A549 (cell line): ENCODE results near the gene CNTN4. TPM values are rescaled to one million over a fixed set of nuclear protein-coding genes. Genes with fewer than 3 reads are reported as not detected.

Experiments
- ATAC-seq, 2 experiments: fragments of 200-7000 bp in 1 of 2; fragments of >200 bp in 1 of 2; cut with Nextera tagmentation in 1 of 2; cut with Tn5 transposase in 1 of 2; 3 replicates each; pipeline versions ENCODE4 v1.8.0 to v1.9.1; 2018 to 2020; ENCODE audit warnings: mild to moderate bottlenecking in 1 of 2, moderate library complexity in 1 of 2
- CTCF ChIA-PET: fragments of 300-600 bp; sonication (Branson Sonifier 250); formaldehyde crosslinking; extraction: SDS; loops from one replicate; lab custom pipeline; 2021; ENCODE audit warnings: antibody characterized with exemption, inconsistent platforms; lab: Yijun Ruan, JAX
- POLR2A ChIA-PET: fragments of 350-600 bp; formaldehyde crosslinking; extraction: SDS; loops from one replicate; lab custom pipeline; 2021; ENCODE audit warnings: antibody characterized with exemption, inconsistent platforms; lab: Yijun Ruan, JAX
- DNase-seq, 2 experiments: peaks; one replicate each; pipeline versions ENCODE4 v3.0.0 to v3.0.0-alpha.2; 2011 to 2016; ENCODE audit warnings: low read depth in 1 of 2, low spot score in 1 of 2
- FAIRE-seq: peaks from 2 replicates; lab custom pipeline; 2011; peaks lifted over from hg19 to GRCh38; lab: Jason Lieb, UNC
- H3K27ac ChIP-seq, 2 experiments: fragments of >200 bp; sonication (Bioruptor Twin); formaldehyde crosslinking; 3 replicates each; pipeline ENCODE4 v1.5.1; 2016 to 2017
- H3K4me1 ChIP-seq: fragments of >200 bp; sonication (Bioruptor Twin); formaldehyde crosslinking; 3 replicates; pipeline ENCODE4 v1.6.1; 2016
- H3K4me2 ChIP-seq: fragments of >200 bp; sonication (Bioruptor Twin); formaldehyde crosslinking; 3 replicates; pipeline ENCODE4 v1.6.1; 2016
- H3K4me3 ChIP-seq: fragments of >200 bp; sonication (Bioruptor Twin); formaldehyde crosslinking; 3 replicates; pipeline ENCODE4 v1.5.1; 2016
- H3K9me3 ChIP-seq: fragments of >200 bp; sonication (Bioruptor Twin); formaldehyde crosslinking; 3 replicates; pipeline ENCODE4 v1.6.1; 2016
- CBX8 ChIP-seq: fragments of 200-600 bp; sonication (generic); IDR thresholded peaks from 2 replicates; pipeline ENCODE4 v1.6.1; 2016
- CEBPB ChIP-seq, 2 experiments: fragments of >200 bp in 1 of 2; sonication (Bioruptor Twin) in 1 of 2; formaldehyde crosslinking in 1 of 2; IDR thresholded peaks; 2 replicates each; pipeline ENCODE4 v1.6.1; 2012 to 2016
- EHF ChIP-seq: fragments of 250-450 bp; sonication (Bioruptor Pico); IDR thresholded peaks from 2 replicates; pipeline ENCODE4 v1.5.0; 2020; ENCODE audit warnings: mild to moderate bottlenecking
- EP300 ChIP-seq, 2 experiments: fragments of >200 bp; sonication (Bioruptor Twin); formaldehyde crosslinking; IDR thresholded peaks; 2 replicates in 1 of 2; 3 replicates in 1 of 2; pipeline ENCODE4 v1.6.1; 2016 to 2017
- FOXS1 ChIP-seq: fragments of 250-450 bp; sonication (Bioruptor Pico); IDR thresholded peaks from 2 replicates; pipeline ENCODE4 v1.5.0; 2020; ENCODE audit warnings: mild to moderate bottlenecking, moderate library complexity
- GATA3 ChIP-seq: IDR thresholded peaks from 2 replicates; pipeline ENCODE4 v1.6.1; 2012; ENCODE audit warnings: borderline replicate concordance
- HDAC2 ChIP-seq: fragments of 200-600 bp; sonication (generic); IDR thresholded peaks from 2 replicates; pipeline ENCODE4 v1.6.1; 2016
- HEYL ChIP-seq: fragments of 250-450 bp; sonication (Bioruptor Pico); IDR thresholded peaks from 2 replicates; pipeline ENCODE4 v1.8.0; 2021; ENCODE audit warnings: mild to moderate bottlenecking, moderate library complexity
- HOXB5 ChIP-seq: fragments of 250-450 bp; sonication (Bioruptor Pico); IDR thresholded peaks from 2 replicates; pipeline ENCODE4 v1.5.0; 2020; ENCODE audit warnings: mild to moderate bottlenecking, moderate library complexity
- MAZ ChIP-seq: fragments of 150-350 bp; IDR thresholded peaks from 2 replicates; pipeline ENCODE4 v1.6.1; 2014; ENCODE audit warnings: antibody characterized with exemption, low read depth, low read length, borderline replicate concordance
- NFE2L2 ChIP-seq: fragments of 150-350 bp; conservative IDR thresholded peaks from 2 replicates; pipeline ENCODE4 v1.6.1; 2014; ENCODE audit warnings: low read length
- NPAS2 ChIP-seq: fragments of 250-450 bp; sonication (Bioruptor Pico); IDR thresholded peaks from 2 replicates; pipeline ENCODE4 v1.8.0; 2022; ENCODE audit warnings: mild to moderate bottlenecking, moderate library complexity, borderline replicate concordance
- NR3C1 ChIP-seq: fragments of >200 bp; sonication (Bioruptor Twin); formaldehyde crosslinking; IDR thresholded peaks from 3 replicates; pipeline ENCODE4 v1.6.1; 2017
- PHF8 ChIP-seq: fragments of 200-600 bp; sonication (generic); IDR thresholded peaks from 2 replicates; pipeline ENCODE4 v1.6.1; 2016; ENCODE audit warnings: low read depth, mild to moderate bottlenecking, antibody characterized with exemption, moderate library complexity, borderline replicate concordance
- RAD21 ChIP-seq, 2 experiments: fragments of >200 bp in 1 of 2; sonication (Bioruptor Twin) in 1 of 2; formaldehyde crosslinking in 1 of 2; IDR thresholded peaks in 1 of 2; conservative IDR thresholded peaks in 1 of 2; 2 replicates in 1 of 2; 3 replicates in 1 of 2; pipeline ENCODE4 v1.6.1; 2012 to 2018; ENCODE audit warnings: inconsistent platforms in 1 of 2
- RARB ChIP-seq: fragments of 250-450 bp; sonication (Bioruptor Pico); IDR thresholded peaks from 2 replicates; pipeline ENCODE4 v1.8.0; 2021; ENCODE audit warnings: mild to moderate bottlenecking, moderate library complexity
- RFX5 ChIP-seq: fragments of 450-650 bp; IDR thresholded peaks from 2 replicates; pipeline ENCODE4 v1.7.1; 2014; ENCODE audit warnings: antibody characterized with exemption, mild to moderate bottlenecking, moderate library complexity
- WGBS: methylation state at CpG from one replicate; pipeline ENCODE4 v1.1.6; 2017; ENCODE audit errors: missing lambda C conversion rate; 5-methylcytosine and 5-hydroxymethylcytosine counted together
- polyA plus RNA-seq, 4 experiments: library from polyadenylated mRNA; depleted of rRNA in 3 of 4; stranded (reverse); fragments of >200 nt; fragmentation: RNase III in 1 of 4; extraction: RNeasy Plus Mini Kit Qiagen cat#74134 plus additional on column Dnase treatment in 1 of 4; gene quantifications; 2 replicates in 3 of 4; 3 replicates in 1 of 4; pipeline ENCODE4 v1.2.3, GENCODE V29; 2011 to 2017
- TF ChIP-seq, protein P1 (sequence below): IDR thresholded peaks from 2 replicates; pipeline ENCODE4 v1.6.1; 2012
- TF ChIP-seq, protein P2 (sequence below): fragments of 200-600 bp; sonication (generic); IDR thresholded peaks from 2 replicates; pipeline ENCODE4 v1.6.1; 2016; ENCODE audit warnings: antibody characterized with exemption, mild to moderate bottlenecking, moderate library complexity
- TF ChIP-seq, protein P3 (sequence below): fragments of 250-450 bp; sonication (Bioruptor Pico); IDR thresholded peaks from 2 replicates; pipeline ENCODE4 v1.5.0; 2020; ENCODE audit warnings: low read depth, mild to moderate bottlenecking, moderate library complexity
- TF ChIP-seq, protein P4 (sequence below): fragments of >200 bp; sonication (Bioruptor Twin); formaldehyde crosslinking; IDR thresholded peaks from 2 replicates; pipeline ENCODE4 v1.6.1; 2016
- TF ChIP-seq, protein P5 (sequence below): fragments of 450-650 bp; IDR thresholded peaks from 2 replicates; pipeline ENCODE4 v1.6.1; 2014; ENCODE audit warnings: antibody characterized with exemption
- TF ChIP-seq, protein P6 (sequence below): fragments of >200 bp; sonication (Bioruptor Twin); formaldehyde crosslinking; IDR thresholded peaks from 3 replicates; pipeline ENCODE4 v1.5.1; 2016
- TF ChIP-seq, protein P7 (sequence below): IDR thresholded peaks from 2 replicates; pipeline ENCODE4 v1.6.1; 2012
- TF ChIP-seq, protein P8 (sequence below): fragments of >200 bp; sonication (Bioruptor Twin); formaldehyde crosslinking; IDR thresholded peaks from 3 replicates; pipeline ENCODE4 v1.6.1; 2016
- TF ChIP-seq, protein P9 (sequence below): IDR thresholded peaks from 2 replicates; pipeline ENCODE4 v1.6.1; 2012; ENCODE audit warnings: low read depth, borderline replicate concordance

Gene CNTN4
- polyA plus RNA-seq, 2 of the 4 experiments (the other 2 are of a cell fraction): 0.03 TPM; not detected in 1

DNA sequence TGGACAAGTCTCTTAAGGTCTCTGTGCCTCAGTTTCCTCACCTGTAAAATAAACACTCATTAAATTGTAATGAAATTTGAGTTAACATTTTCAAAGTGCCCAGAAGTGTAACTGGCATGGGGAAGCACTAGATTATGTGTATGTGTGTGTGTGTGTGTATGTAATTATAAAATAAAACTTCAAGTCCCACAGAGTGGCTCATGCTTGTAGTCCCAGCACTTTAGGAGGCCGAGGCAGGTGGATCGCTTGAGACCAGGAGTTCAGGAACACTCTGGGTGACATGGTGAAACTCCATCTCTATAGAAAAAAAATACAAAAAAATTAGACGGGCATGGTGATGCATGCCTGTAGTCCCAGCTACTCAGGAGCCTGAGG is 608.2 kb downstream of the CNTN4 start:
- CTCF ChIA-PET: no interaction called here
- Histone ChIP-seq H3K9me3 (no peaks in the 10 kb centered on the region), H3K27ac (no peak overlapping the region), H3K4me2 (no peak overlapping the region), H3K4me3 (no peak overlapping the region), H3K4me1 (no peaks in the 10 kb centered on the region)
- 37% methylated on average over 3 of the region's 3 CpGs for WGBS
- POLR2A ChIA-PET: no interaction called here
- ATAC-seq (no peak), FAIRE-seq (no peak), DNase-seq (no peak)
- TF ChIP-seq, protein P1, sequence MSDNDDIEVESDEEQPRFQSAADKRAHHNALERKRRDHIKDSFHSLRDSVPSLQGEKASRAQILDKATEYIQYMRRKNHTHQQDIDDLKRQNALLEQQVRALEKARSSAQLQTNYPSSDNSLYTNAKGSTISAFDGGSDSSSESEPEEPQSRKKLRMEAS: no peak
- no peak for TF ChIP-seq HOXB5
- TF ChIP-seq HEYL (CRISPR knock-in tag): no peak
- TF ChIP-seq RARB (CRISPR knock-in tag): no peak
- no peak for TF ChIP-seq RAD21 (conservative IDR thresholded peaks at IDR 0.05 in 1 of 2, IDR thresholded peaks at IDR 0.05 in 1 of 2)
- TF ChIP-seq CBX8: no peak
- TF ChIP-seq, protein P2, sequence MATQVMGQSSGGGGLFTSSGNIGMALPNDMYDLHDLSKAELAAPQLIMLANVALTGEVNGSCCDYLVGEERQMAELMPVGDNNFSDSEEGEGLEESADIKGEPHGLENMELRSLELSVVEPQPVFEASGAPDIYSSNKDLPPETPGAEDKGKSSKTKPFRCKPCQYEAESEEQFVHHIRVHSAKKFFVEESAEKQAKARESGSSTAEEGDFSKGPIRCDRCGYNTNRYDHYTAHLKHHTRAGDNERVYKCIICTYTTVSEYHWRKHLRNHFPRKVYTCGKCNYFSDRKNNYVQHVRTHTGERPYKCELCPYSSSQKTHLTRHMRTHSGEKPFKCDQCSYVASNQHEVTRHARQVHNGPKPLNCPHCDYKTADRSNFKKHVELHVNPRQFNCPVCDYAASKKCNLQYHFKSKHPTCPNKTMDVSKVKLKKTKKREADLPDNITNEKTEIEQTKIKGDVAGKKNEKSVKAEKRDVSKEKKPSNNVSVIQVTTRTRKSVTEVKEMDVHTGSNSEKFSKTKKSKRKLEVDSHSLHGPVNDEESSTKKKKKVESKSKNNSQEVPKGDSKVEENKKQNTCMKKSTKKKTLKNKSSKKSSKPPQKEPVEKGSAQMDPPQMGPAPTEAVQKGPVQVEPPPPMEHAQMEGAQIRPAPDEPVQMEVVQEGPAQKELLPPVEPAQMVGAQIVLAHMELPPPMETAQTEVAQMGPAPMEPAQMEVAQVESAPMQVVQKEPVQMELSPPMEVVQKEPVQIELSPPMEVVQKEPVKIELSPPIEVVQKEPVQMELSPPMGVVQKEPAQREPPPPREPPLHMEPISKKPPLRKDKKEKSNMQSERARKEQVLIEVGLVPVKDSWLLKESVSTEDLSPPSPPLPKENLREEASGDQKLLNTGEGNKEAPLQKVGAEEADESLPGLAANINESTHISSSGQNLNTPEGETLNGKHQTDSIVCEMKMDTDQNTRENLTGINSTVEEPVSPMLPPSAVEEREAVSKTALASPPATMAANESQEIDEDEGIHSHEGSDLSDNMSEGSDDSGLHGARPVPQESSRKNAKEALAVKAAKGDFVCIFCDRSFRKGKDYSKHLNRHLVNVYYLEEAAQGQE: no peak
- TF ChIP-seq, protein P3, sequence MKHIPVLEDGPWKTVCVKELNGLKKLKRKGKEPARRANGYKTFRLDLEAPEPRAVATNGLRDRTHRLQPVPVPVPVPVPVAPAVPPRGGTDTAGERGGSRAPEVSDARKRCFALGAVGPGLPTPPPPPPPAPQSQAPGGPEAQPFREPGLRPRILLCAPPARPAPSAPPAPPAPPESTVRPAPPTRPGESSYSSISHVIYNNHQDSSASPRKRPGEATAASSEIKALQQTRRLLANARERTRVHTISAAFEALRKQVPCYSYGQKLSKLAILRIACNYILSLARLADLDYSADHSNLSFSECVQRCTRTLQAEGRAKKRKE (CRISPR knock-in tag): no peak
- TF ChIP-seq, protein P4, sequence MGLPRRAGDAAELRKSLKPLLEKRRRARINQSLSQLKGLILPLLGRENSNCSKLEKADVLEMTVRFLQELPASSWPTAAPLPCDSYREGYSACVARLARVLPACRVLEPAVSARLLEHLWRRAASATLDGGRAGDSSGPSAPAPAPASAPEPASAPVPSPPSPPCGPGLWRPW: no peak
- no peak for TF ChIP-seq NR3C1
- TF ChIP-seq, protein P5, sequence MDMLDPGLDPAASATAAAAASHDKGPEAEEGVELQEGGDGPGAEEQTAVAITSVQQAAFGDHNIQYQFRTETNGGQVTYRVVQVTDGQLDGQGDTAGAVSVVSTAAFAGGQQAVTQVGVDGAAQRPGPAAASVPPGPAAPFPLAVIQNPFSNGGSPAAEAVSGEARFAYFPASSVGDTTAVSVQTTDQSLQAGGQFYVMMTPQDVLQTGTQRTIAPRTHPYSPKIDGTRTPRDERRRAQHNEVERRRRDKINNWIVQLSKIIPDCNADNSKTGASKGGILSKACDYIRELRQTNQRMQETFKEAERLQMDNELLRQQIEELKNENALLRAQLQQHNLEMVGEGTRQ: no peak
- no peak for TF ChIP-seq EP300 (IDR thresholded peaks at IDR 0.05)
- TF ChIP-seq, protein P6, sequence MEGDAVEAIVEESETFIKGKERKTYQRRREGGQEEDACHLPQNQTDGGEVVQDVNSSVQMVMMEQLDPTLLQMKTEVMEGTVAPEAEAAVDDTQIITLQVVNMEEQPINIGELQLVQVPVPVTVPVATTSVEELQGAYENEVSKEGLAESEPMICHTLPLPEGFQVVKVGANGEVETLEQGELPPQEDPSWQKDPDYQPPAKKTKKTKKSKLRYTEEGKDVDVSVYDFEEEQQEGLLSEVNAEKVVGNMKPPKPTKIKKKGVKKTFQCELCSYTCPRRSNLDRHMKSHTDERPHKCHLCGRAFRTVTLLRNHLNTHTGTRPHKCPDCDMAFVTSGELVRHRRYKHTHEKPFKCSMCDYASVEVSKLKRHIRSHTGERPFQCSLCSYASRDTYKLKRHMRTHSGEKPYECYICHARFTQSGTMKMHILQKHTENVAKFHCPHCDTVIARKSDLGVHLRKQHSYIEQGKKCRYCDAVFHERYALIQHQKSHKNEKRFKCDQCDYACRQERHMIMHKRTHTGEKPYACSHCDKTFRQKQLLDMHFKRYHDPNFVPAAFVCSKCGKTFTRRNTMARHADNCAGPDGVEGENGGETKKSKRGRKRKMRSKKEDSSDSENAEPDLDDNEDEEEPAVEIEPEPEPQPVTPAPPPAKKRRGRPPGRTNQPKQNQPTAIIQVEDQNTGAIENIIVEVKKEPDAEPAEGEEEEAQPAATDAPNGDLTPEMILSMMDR: no peak
- TF ChIP-seq EHF: no peak
- no peak for TF ChIP-seq NFE2L2

DNA sequence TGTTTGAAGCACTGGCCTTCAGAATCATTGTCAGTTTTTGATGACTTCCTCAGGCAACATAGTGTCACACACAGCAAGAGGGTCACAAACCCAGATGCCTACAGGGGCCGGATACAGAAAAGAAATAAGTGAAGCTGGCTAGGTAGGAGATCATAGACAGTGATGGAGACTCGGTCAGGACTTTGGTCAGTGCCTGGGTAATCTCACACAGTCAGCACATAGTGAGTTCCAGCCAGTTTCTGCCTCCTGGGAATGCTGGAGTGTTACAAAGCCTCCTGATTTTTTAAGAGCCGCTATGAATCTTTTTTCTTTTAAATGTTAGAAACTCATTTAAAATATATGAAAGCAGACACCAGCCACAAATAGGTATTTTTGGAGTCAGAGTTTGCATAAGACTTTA is 612.4 kb downstream of the CNTN4 start:
- no peak overlapping the region for H3K4me2 ChIP-seq
- H3K4me3 ChIP-seq: no peak overlapping the region
- TF ChIP-seq PHF8 (no peak), NPAS2 (CRISPR knock-in tag) (no peak), HOXB5 (no peak), RFX5 (no peak), CEBPB (IDR thresholded peaks at IDR 0.05) (no peak), MAZ (no peak), FOXS1 (CRISPR knock-in tag) (no peak), HDAC2 (no peak), GATA3 (no peak)
- TF ChIP-seq, protein P5: no peak
- TF ChIP-seq, protein P7, sequence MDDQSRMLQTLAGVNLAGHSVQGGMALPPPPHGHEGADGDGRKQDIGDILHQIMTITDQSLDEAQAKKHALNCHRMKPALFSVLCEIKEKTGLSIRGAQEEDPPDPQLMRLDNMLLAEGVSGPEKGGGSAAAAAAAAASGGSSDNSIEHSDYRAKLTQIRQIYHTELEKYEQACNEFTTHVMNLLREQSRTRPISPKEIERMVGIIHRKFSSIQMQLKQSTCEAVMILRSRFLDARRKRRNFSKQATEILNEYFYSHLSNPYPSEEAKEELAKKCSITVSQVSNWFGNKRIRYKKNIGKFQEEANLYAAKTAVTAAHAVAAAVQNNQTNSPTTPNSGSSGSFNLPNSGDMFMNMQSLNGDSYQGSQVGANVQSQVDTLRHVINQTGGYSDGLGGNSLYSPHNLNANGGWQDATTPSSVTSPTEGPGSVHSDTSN: no peak
- TF ChIP-seq, protein P8, sequence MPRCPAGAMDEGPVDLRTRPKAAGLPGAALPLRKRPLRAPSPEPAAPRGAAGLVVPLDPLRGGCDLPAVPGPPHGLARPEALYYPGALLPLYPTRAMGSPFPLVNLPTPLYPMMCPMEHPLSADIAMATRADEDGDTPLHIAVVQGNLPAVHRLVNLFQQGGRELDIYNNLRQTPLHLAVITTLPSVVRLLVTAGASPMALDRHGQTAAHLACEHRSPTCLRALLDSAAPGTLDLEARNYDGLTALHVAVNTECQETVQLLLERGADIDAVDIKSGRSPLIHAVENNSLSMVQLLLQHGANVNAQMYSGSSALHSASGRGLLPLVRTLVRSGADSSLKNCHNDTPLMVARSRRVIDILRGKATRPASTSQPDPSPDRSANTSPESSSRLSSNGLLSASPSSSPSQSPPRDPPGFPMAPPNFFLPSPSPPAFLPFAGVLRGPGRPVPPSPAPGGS: no peak
- TF ChIP-seq, protein P9, sequence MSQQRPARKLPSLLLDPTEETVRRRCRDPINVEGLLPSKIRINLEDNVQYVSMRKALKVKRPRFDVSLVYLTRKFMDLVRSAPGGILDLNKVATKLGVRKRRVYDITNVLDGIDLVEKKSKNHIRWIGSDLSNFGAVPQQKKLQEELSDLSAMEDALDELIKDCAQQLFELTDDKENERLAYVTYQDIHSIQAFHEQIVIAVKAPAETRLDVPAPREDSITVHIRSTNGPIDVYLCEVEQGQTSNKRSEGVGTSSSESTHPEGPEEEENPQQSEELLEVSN: no peak
- H3K9me3 ChIP-seq: no peaks in the 10 kb centered on the region
- FAIRE-seq (no peak), ATAC-seq (no peak), DNase-seq (no peak)
- POLR2A ChIA-PET: no interaction called here
- no peaks in the 10 kb centered on the region for H3K4me1 ChIP-seq
- 0% methylated on average over 3 of the region's 3 CpGs for WGBS
- H3K27ac ChIP-seq: no peak overlapping the region
- CTCF ChIA-PET: no interaction called here
